ENCODE data around the gene ZFP36L1. TPM values are rescaled to one million over a fixed set of nuclear protein-coding genes. Genes with fewer than 3 reads are reported as not detected.

ZFP36L1 gene
- total and polyA plus RNA-seq, 9 of the 15 experiments (the other 6 are each of a cell fraction or from before 2014, with no cell fraction given) = 1.3 to 26.6 (median 3.7) TPM

- TF ChIP-seq RBBP5 (IDR thresholded peaks at IDR 0.05; ENCODE audit: borderline replicate concordance, insufficient read depth, low read length, poor library complexity, severe bottlenecking) (peak; percentile 57), C11orf30 (IDR thresholded peaks at IDR 0.05; ENCODE audit: low read depth) (no peak), E2F3 (CRISPR knock-in tag; IDR thresholded peaks at IDR 0.05) (peak; percentile 70; the same call in 1 of the 2 replicates), SP1 (CRISPR knock-in tag; IDR thresholded peaks at IDR 0.05) (peak; percentile 67), TOE1 (IDR thresholded peaks at IDR 0.05; ENCODE audit: borderline replicate concordance) (peak; percentile 31; the same call in 1 of the 2 replicates), TOE1 (CRISPR knock-in tag; IDR thresholded peaks at IDR 0.05; ENCODE audit: borderline replicate concordance, low read depth) (no peak), EP400 (IDR thresholded peaks at IDR 0.05) (peak; percentile 49; the same call in 1 of the 2 replicates), ZBTB43 (CRISPR knock-in tag; IDR thresholded peaks at IDR 0.05) (0 out of 2 replicates have a peak, but pooled peaks have one; percentile 26), HOMEZ (CRISPR knock-in tag; IDR thresholded peaks at IDR 0.05) (no peak), SUPT5H (IDR thresholded peaks at IDR 0.05) (peak; percentile 73), SIN3A (IDR thresholded peaks at IDR 0.05; ENCODE audit: borderline replicate concordance in 2 of 2, control insufficient read depth in 1 of 2, low read depth in 2 of 2, low read length in 2 of 2) (0 out of 4 replicates have a peak, but pooled peaks have one; percentile 17 to 32), ELF2 (CRISPR knock-in tag; IDR thresholded peaks at IDR 0.05) (peak; percentile 88), ZBTB7A (IDR thresholded peaks at IDR 0.05; ENCODE audit: borderline replicate concordance, control insufficient read depth, low read depth, low read length) (peak; percentile 77; the same call in 1 of the 2 replicates), POLR2A (conservative IDR thresholded peaks at IDR 0.05) (peak; percentile 79)
- TF ChIP-seq, protein P1, sequence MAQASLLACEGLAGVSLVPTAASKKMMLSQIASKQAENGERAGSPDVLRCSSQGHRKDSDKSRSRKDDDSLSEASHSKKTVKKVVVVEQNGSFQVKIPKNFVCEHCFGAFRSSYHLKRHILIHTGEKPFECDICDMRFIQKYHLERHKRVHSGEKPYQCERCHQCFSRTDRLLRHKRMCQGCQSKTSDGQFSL (CRISPR knock-in tag; IDR thresholded peaks at IDR 0.05) = no peak
- TF ChIP-seq, protein P1 (tag; IDR thresholded peaks at IDR 0.05) = peak in 1 of 2 experiments; percentile 58; a peak in 1 of 4 replicates
- TF ChIP-seq, protein P2, sequence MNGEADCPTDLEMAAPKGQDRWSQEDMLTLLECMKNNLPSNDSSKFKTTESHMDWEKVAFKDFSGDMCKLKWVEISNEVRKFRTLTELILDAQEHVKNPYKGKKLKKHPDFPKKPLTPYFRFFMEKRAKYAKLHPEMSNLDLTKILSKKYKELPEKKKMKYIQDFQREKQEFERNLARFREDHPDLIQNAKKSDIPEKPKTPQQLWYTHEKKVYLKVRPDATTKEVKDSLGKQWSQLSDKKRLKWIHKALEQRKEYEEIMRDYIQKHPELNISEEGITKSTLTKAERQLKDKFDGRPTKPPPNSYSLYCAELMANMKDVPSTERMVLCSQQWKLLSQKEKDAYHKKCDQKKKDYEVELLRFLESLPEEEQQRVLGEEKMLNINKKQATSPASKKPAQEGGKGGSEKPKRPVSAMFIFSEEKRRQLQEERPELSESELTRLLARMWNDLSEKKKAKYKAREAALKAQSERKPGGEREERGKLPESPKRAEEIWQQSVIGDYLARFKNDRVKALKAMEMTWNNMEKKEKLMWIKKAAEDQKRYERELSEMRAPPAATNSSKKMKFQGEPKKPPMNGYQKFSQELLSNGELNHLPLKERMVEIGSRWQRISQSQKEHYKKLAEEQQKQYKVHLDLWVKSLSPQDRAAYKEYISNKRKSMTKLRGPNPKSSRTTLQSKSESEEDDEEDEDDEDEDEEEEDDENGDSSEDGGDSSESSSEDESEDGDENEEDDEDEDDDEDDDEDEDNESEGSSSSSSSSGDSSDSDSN (IDR thresholded peaks at IDR 0.05; ENCODE audit: borderline replicate concordance in 1 of 2, low read depth in 2 of 2, low read length in 2 of 2) = peak; percentile 8 to 69; a peak in 1 of 4 replicates
- TF ChIP-seq, protein P3, sequence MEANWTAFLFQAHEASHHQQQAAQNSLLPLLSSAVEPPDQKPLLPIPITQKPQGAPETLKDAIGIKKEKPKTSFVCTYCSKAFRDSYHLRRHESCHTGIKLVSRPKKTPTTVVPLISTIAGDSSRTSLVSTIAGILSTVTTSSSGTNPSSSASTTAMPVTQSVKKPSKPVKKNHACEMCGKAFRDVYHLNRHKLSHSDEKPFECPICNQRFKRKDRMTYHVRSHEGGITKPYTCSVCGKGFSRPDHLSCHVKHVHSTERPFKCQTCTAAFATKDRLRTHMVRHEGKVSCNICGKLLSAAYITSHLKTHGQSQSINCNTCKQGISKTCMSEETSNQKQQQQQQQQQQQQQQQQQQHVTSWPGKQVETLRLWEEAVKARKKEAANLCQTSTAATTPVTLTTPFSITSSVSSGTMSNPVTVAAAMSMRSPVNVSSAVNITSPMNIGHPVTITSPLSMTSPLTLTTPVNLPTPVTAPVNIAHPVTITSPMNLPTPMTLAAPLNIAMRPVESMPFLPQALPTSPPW (CRISPR knock-in tag; IDR thresholded peaks at IDR 0.05) = peak; percentile 89
These were observed 2.9 kb upstream of the ZFP36L1 start (continued) for GRCh38 chr14:68795597-68796417.
